H1 (cell line): Measurements from ENCODE around the gene NOX1. TPM values are rescaled to one million over a fixed set of nuclear protein-coding genes. Genes with fewer than 3 reads are reported as not detected.

Experiments
- ZNF274 ChIP-seq: IDR thresholded peaks from 2 replicates; pipeline ENCODE4 v1.7.0; 2012; ENCODE audit warnings: low read length, borderline replicate concordance; ENCODE audit errors: extremely low read depth
- polyA plus RNA-seq, 7 experiments: library from polyadenylated mRNA; depleted of rRNA in 3 of 7; stranded (reverse) in 5 of 7; unstranded in 2 of 7; fragments of >200 nt in 5 of 7; fragments of 200-250 nt in 2 of 7; gene quantifications; 1 replicate in 5 of 7; 2 replicates in 1 of 7; 4 replicates in 1 of 7; pipeline versions ENCODE4 v1.2.1 to v1.2.3, GENCODE V29; 2011 to 2013; ENCODE audit warnings: missing spikeins in 2 of 7, mixed read lengths in 2 of 7
- total RNA-seq: library from RNA; stranded (reverse); fragmentation: NEBNext Ultra II Directional; extraction: Animal tissue kit (Norgen Biotek cat#: 25700); gene quantifications from 2 replicates; pipeline ENCODE4 v1.2.1, GENCODE V29; 2021

NOX1 gene
- total and polyA plus RNA-seq, 2 of the 8 experiments (the other 6 are each of a cell fraction or from before 2014, with no cell fraction given) = not detected

GRCh38 chrX:100868273-100868672, 5.9 kb downstream of the NOX1 start (continued):
- no peak for TF ChIP-seq ZNF274
